B cell (primary cell): ENCODE measurements around the gene ADAMTS14. TPM values are rescaled to one million over a fixed set of nuclear protein-coding genes. Genes with fewer than 3 reads are reported as not detected.

Source experiments
- ATAC-seq: fragments of 200-7000 bp; cut with Tn5 transposase; one replicate; pipeline ENCODE4 v1.10.0; 2021; ENCODE audit warnings: low read depth, mild to moderate bottlenecking, moderate number of reproducible peaks, moderate library complexity
- CTCF ChIA-PET: fragments of 350-600 bp; sonication (Branson Sonifier 250); formaldehyde crosslinking; loops from one replicate; lab custom pipeline; 2021; ENCODE audit warnings: antibody characterized with exemption, inconsistent platforms; lab: Charles Lee
- POLR2A ChIA-PET: fragments of 350-600 bp; sonication (Branson Sonifier 250); formaldehyde crosslinking; loops from one replicate; lab custom pipeline; 2021; ENCODE audit warnings: antibody characterized with exemption; lab: Charles Lee
- DNase-seq: peaks from one replicate; pipeline ENCODE4 v3.0.0; 2013
- H2AFZ ChIP-seq: 2 replicates; pipeline ENCODE4 v1.6.1; 2012; ENCODE audit warnings: mild to moderate bottlenecking, low read depth, low read length; ENCODE audit not compliant: insufficient read depth, poor library complexity, severe bottlenecking
- H3K27ac ChIP-seq, 2 donors: 1 replicate in 1 of 2; 2 replicates in 1 of 2; pipeline ENCODE4 v1.5.1; 2012 to 2013; ENCODE audit warnings: low read length in 2 of 2, mild to moderate bottlenecking in 2 of 2, moderate library complexity in 1 of 2
- H3K27me3 ChIP-seq, 4 experiments: fragments of 200-600 bp in 1 of 4; sonication (generic) in 1 of 4; replicated peaks in 1 of 4; 1 replicate in 2 of 4; 2 replicates in 2 of 4; pipeline versions ENCODE4 v1.6.1 to v1.7.0; 2013 to 2016; ENCODE audit warnings: low read length in 3 of 4, mild to moderate bottlenecking in 2 of 4, mixed read lengths in 1 of 4, moderate library complexity in 1 of 4; ENCODE audit not compliant: insufficient read depth in 4 of 4, control insufficient read depth in 3 of 4; ENCODE audit errors: control extremely low read depth in 1 of 4
- H3K36me3 ChIP-seq, 2 experiments: replicated peaks in 1 of 2; 1 replicate in 1 of 2; 2 replicates in 1 of 2; pipeline versions ENCODE4 v1.6.1 to v1.7.1; 2013; ENCODE audit warnings: low read length in 1 of 2; ENCODE audit not compliant: insufficient read depth in 2 of 2, control insufficient read depth in 1 of 2; ENCODE audit errors: control extremely low read depth in 1 of 2, extremely low read depth in 1 of 2
- H3K4me1 ChIP-seq, 2 donors: fragments of 200-600 bp in 1 of 2; sonication (generic) in 1 of 2; 1 replicate in 1 of 2; 2 replicates in 1 of 2; pipeline versions ENCODE4 v1.5.1 to v1.6.1; 2013 to 2017; ENCODE audit warnings: low read length in 2 of 2; ENCODE audit not compliant: control insufficient read depth in 2 of 2, insufficient read depth in 2 of 2
- H3K4me2 ChIP-seq: replicated peaks from 2 replicates; pipeline ENCODE3; 2012; ENCODE audit warnings: mild to moderate bottlenecking, low read depth, low read length; ENCODE audit not compliant: poor library complexity, severe bottlenecking
- H3K4me3 ChIP-seq, 5 experiments: fragments of 200-600 bp in 1 of 5; sonication (generic) in 1 of 5; 1 replicate in 3 of 5; 2 replicates in 2 of 5; pipeline versions ENCODE4 v1.5.1 to v1.7.0; 2011 to 2016; ENCODE audit warnings: low read length in 4 of 5, mild to moderate bottlenecking in 4 of 5, low read depth in 2 of 5, control low read depth in 1 of 5, moderate library complexity in 1 of 5; ENCODE audit not compliant: insufficient read depth in 1 of 5; ENCODE audit errors: control extremely low read depth in 1 of 5, extremely low read depth in 1 of 5
- H3K79me2 ChIP-seq: fragments of 200-600 bp; sonication (generic); one replicate; pipeline ENCODE4 v1.6.0; 2016; ENCODE audit warnings: low read length; ENCODE audit not compliant: control insufficient read depth, insufficient read depth
- H3K9ac ChIP-seq: fragments of 200-600 bp; sonication (generic); 2 replicates; pipeline ENCODE4 v1.6.1; 2017; ENCODE audit warnings: mild to moderate bottlenecking, low read length, moderate library complexity
- H3K9me3 ChIP-seq, 3 donors: one replicate each; pipeline versions ENCODE4 v1.6.1 to v1.7.1; 2013; ENCODE audit warnings: low read length in 2 of 3; ENCODE audit not compliant: control insufficient read depth in 2 of 3, insufficient read depth in 1 of 3; ENCODE audit errors: control extremely low read depth in 1 of 3
- H4K20me1 ChIP-seq: 2 replicates; pipeline ENCODE4 v1.6.0; 2012; ENCODE audit warnings: mild to moderate bottlenecking, low read length; ENCODE audit not compliant: insufficient read depth, control insufficient read depth, poor library complexity, severe bottlenecking
- H3K27ac Mint-ChIP-seq: one replicate; pipeline ENCODE4 v1.8.0; 2021; ENCODE audit warnings: mixed read lengths
- H3K27me3 Mint-ChIP-seq: one replicate; pipeline ENCODE4 v1.8.0; 2021; ENCODE audit warnings: mixed read lengths
- H3K4me1 Mint-ChIP-seq: one replicate; pipeline ENCODE4 v1.8.0; 2021; ENCODE audit warnings: mixed read lengths
- H3K4me3 Mint-ChIP-seq: one replicate; pipeline ENCODE4 v1.8.0; 2021; ENCODE audit warnings: mixed read lengths
- H3K9me3 Mint-ChIP-seq: one replicate; pipeline ENCODE4 v1.8.0; 2022; ENCODE audit warnings: mixed read lengths; ENCODE audit not compliant: insufficient read depth
- CTCF ChIP-seq: fragments of 200-600 bp; IDR thresholded peaks from one replicate; pipeline ENCODE4 v1.8.0; 2022; ENCODE audit warnings: antibody characterized with exemption, mild to moderate bottlenecking
- EZH2 ChIP-seq: IDR thresholded peaks from 2 replicates; pipeline ENCODE4 v1.6.1; 2012; ENCODE audit warnings: borderline replicate concordance, low read depth, mild to moderate bottlenecking, moderate library complexity, low read length; ENCODE audit not compliant: insufficient read depth, poor library complexity, severe bottlenecking
- WGBS: methylation state at CpG from one replicate; pipeline ENCODE4 v1.1.5; 2013; ENCODE audit warnings: missing lambda C conversion rate; ENCODE audit not compliant: insufficient coverage; 5-methylcytosine and 5-hydroxymethylcytosine counted together
- intact Hi-C: fragments of 100-400 bp; cut with micrococcal nuclease; formaldehyde crosslinking; loops from one replicate; pipeline ENCODE4 v1.10.0; 2022
- polyA plus RNA-seq: library from polyadenylated mRNA; depleted of rRNA; stranded (reverse); fragments of >200 nt; gene quantifications from 2 replicates; pipeline ENCODE4 v1.2.3, GENCODE V29; 2012
- total RNA-seq, 2 donors: library from RNA; stranded (reverse); fragments of 120-200 nt in 1 of 2; gene quantifications; 1 replicate in 1 of 2; 2 replicates in 1 of 2; pipeline versions ENCODE4 v1.2.3 to v1.2.4, GENCODE V29; 2013 to 2022

ADAMTS14 gene
- total and polyA plus RNA-seq, 2 donors (not counting 1 experiment from before 2014, with no cell fraction given) = not detected

GRCh38 chr10:70777063-70777875, 105.0 kb downstream of the ADAMTS14 start:
- Histone ChIP-seq H3K9me3 (no peaks in the 10 kb centered on the region), H2AFZ (no peak overlapping the region), H3K36me3 (no peaks in the 10 kb centered on the region), H3K79me2 (no peaks in the 10 kb centered on the region), H3K27ac (no peak overlapping the region), H3K27me3 (no peaks in the 10 kb centered on the region), H3K4me3 (no peak overlapping the region), H4K20me1 (no peaks in the 10 kb centered on the region), H3K4me1 (no peaks in the 10 kb centered on the region), H3K9ac (no peak overlapping the region), H3K4me2 (no peak overlapping the region)
- TF ChIP-seq CTCF (no peak), EZH2 (no peak)
- no peaks in the 10 kb centered on the region for H3K9me3 Mint-ChIP-seq
- H3K4me1 Mint-ChIP-seq = no peaks in the 10 kb centered on the region
- POLR2A ChIA-PET = no interaction called here
- DNase-seq (no peak), ATAC-seq (no peak)
- no peak overlapping the region for H3K27ac Mint-ChIP-seq
- no peak overlapping the region for H3K4me3 Mint-ChIP-seq
- H3K27me3 Mint-ChIP-seq = no peaks in the 10 kb centered on the region
- 96% methylated on average over 15 of the region's 18 CpGs for WGBS
- intact Hi-C loops = no loop called here
- CTCF ChIA-PET = no interaction called here

- ATAC-seq = no peak
- Mint-ChIP-seq H3K4me3 (no peak overlapping the region), H3K27me3 (no peaks in the 10 kb centered on the region), H3K27ac (no peak overlapping the region), H3K4me1 (no peaks in the 10 kb centered on the region), H3K9me3 (no peaks in the 10 kb centered on the region)
- Histone ChIP-seq H3K27me3 (no peaks in the 10 kb centered on the region), H3K79me2 (no peaks in the 10 kb centered on the region), H3K4me2 (no peak overlapping the region), H2AFZ (no peak overlapping the region), H3K9ac (no peak overlapping the region), H4K20me1 (no peaks in the 10 kb centered on the region), H3K4me1 (no peaks in the 10 kb centered on the region), H3K9me3 (no peaks in the 10 kb centered on the region), H3K4me3 (no peak overlapping the region), H3K36me3 (no peaks in the 10 kb centered on the region), H3K27ac (no peak overlapping the region)
- no peak for TF ChIP-seq EZH2
- CTCF ChIA-PET = no interaction called here
- DNase-seq = no peak
- intact Hi-C loops = no loop called here
- 74% methylated on average over 8 of the region's 9 CpGs for WGBS
- POLR2A ChIA-PET = no interaction called here
Measured at GRCh38 chr10:70778267-70778924, 106.1 kb downstream of the ADAMTS14 start.
